Activated CD4-positive, alpha-beta T cell treated with anti-CD3 and anti-CD28 coated beads for 1 hour (primary cell): Measurements from ENCODE around the gene VPS45.
"Not testable (repeated sequence)": the region's sequence is repeated elsewhere in the genome, so short reads cannot be mapped to it uniquely, and the experiment has no call there.

Experiments
- DNase-seq: peaks from one replicate; pipeline ENCODE4 v3.0.0-alpha.2; 2020

VPS45 gene

DNA sequence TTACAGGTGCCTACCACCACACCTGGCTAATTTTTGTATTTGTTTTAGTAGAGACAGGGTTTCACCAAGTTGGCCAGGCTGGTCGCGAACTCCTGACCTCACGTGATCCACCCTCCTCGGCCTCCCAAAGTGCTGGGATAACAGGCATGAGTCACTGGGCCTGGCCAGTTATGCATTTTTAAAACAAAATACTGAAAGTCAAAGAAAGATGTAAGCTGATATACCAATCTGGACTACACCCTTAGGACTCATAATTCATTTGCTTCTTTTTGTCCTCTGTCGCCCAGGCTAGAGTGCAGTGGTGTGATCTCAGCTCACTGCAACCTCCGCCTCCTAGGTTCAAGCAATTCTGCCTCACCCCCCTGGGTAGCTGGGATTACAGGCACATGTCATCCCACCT lies 67.8 kb downstream of the VPS45 start:
- not testable (repeated sequence) for DNase-seq

DNA sequence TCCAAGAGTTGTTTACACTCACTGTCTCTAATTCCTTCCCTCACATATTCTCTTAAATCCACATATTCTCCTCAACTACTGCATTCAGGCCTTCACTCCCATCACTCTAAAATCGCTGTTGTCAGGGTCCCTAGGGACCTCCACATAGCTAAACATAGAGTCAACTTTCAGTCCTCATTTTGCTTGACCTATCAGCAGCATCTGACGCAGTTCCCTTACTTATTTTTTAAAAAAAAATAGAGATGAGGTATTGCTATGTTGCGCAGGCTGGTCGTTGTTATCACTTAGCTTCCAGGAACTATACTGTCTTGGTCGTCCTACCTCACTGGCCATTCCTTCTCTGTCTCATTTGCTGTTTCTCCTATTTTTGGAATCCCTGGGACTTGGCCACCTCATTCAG lies 70.5 kb downstream of the VPS45 start:
- DNase-seq = no peak

DNA sequence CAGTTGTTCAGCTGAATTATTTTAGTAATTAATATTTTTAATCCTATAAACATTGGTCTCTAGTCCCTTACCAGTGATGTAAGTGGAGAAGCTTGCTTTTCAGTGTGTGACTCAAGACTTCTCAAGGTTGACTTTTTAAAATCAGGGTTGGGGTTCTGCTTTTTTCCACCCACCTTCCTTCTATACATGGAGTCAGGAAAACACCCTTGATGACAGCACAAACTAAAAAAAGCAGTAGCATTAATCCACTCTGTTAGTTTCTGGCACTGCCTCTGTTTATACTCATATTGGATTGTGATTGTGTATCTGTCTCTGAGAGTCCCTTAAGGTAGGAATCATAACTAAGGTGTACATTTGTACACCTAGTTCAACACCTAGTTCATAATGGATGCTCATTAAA lies 73.9 kb downstream of the VPS45 start:
- no peak for DNase-seq

DNA sequence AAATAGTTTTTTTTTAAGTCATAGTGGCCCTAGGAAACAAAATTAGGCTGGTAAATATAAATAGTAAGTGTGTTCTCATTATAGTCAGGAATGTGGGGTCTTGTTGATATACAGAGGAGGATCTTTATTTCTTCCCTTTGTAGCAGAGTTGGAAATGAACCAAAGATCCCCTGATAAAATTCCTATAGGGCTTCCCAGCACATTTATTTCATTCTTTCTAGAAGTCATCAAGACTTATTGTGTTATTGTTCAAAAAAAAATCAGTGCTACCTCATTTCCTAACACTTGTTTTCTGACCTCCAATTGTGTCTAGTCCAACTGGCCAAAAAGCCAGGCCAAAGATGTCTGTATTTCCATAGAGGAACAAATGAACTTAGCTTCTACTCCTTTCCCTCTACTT lies 74.5 kb downstream of the VPS45 start:
- no peak for DNase-seq

DNA sequence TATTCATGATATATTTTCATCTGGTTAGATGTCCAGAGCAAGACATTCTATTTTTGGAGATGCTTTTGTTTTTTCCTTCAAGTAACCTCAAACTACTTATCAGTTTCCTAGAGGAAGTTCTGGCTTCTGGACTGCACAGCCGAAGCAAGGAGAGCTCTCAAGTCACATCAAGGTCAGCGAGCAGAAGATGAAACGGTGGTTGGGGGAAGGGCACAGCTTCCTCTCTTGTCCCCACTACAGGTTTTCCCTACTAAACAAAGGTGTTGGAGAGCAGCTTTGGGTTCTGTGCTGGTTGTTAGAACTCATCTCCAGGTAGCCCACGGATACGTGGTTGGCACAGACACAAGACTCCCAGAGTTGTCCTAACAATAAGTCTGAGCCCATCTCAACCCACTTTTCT lies 77.0 kb downstream of the VPS45 start:
- DNase-seq = no peak

DNA sequence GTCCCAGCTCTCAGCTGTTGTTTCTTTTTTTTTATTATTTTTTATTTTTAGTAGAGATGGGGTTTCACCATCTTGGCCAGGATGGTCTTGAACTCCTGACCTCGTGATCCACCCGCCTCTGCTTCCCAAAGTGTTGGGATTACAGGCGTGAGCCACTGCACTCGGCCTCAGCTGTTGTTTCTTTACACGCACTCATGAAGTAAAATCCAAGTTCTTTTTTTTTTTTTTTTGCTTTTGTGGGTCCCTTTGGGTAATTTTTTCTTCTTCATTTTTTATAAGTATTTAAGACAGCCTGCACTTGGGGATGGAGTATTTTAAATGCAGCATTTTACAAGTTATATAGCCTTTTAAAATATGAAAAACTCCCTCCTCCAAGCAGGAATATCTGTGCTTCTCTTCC lies 78.4 kb downstream of the VPS45 start:
- DNase-seq = not testable (repeated sequence)

DNA sequence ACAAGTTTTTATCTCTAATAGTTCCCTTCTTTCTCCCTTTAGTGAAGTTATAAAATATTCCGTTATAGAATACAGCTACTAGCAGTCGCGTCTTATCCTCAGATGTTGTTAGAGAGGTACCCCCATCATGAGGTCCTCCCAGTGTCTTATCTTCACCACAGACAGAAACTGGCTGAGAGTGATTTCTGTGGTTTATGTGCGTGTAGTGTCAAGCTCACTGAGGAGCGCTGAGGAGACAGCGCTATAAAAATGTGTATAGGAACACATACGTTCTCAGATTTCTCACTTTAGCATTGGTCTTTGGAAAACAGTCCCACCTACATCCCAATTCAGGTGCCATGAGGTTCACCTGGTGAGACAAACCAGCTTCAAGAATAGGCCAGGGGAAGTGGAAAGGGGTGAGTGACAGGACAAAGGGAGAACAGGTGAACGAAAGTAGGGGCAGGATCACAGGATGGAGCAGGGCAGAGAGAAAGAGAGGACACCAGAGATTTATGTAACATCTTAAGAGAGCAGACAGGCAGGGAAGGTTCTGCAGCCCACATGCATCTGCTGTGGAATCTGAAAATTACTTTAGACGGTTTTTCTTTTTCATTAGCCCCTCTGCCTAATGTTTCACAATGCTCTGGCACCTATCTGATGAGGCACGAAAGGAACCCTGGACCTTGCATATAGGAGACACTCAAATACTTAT lies 79.4 kb downstream of the VPS45 start:
- no peak for DNase-seq

DNA sequence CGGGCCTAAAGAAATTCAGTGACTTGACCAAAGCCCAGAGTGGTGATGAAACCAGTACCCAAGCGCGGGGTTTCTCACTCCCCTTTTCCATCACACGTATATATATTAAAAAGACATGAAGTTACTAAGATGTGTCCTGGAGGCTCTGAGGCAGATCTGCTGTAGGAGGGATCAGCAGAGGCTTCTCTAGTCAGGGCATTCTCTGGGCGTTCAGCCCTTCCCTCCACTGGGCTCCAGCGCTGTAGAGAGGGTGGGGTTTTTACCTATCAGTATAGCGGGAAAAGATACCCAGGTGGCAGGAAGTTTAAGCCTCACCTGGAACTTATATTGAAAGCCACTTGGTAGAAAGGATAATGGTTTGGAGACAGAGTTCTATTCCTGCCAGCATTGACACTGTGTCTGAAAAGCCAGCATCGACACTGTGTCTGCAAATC lies 81.3 kb downstream of the VPS45 start:
- DNase-seq = no peak

DNA sequence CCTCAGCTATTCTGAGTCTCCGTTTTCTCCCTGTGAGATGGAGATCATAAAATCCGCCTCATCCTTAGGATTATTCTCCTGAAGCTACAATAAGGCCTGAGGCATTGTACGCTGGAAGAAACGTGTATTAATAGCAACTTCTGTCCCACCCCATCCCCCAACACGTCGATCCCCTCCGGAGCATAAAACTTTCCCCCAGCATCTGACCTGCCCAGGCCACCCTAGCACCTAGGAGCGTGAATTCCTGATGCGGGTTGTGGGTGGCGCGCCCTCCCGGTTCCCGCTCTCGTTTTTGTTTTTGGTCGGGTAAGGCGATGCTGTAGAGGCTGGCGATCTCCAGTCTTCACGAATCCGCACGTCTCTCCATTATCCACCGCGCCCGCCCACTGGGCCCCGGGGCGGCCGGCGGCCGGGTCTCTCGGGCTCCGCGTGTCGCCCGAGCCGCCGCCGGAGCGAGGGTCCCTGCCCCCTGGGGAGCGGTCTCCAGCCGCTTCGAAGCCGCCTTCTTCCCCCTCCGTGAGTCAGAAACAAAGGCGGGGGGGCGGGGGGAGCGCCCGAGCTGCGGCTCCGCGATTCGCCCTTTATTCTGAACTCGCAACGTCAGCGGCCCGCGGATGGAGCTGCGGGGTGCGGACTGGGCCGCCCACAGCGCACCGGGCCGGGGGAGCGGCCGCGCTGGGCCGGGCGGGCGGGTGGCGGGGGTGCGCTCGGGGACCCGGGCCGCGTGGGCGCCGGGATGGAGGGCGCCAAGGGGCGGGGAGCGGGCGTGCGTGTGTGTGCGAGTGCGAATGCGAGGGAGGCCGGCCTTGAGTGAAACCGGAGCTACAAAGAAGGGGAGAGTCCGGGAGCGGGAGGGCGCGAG lies 81.9 kb downstream of the VPS45 start, which contains the start of gene PLEKHO1:
Gene PLEKHO1 (plus strand): TSS at position 646 of the 862 bp plus-strand sequence. CDS start 342 bp downstream, outside the sequence.
- DNase-seq = peak; percentile 79

DNA sequence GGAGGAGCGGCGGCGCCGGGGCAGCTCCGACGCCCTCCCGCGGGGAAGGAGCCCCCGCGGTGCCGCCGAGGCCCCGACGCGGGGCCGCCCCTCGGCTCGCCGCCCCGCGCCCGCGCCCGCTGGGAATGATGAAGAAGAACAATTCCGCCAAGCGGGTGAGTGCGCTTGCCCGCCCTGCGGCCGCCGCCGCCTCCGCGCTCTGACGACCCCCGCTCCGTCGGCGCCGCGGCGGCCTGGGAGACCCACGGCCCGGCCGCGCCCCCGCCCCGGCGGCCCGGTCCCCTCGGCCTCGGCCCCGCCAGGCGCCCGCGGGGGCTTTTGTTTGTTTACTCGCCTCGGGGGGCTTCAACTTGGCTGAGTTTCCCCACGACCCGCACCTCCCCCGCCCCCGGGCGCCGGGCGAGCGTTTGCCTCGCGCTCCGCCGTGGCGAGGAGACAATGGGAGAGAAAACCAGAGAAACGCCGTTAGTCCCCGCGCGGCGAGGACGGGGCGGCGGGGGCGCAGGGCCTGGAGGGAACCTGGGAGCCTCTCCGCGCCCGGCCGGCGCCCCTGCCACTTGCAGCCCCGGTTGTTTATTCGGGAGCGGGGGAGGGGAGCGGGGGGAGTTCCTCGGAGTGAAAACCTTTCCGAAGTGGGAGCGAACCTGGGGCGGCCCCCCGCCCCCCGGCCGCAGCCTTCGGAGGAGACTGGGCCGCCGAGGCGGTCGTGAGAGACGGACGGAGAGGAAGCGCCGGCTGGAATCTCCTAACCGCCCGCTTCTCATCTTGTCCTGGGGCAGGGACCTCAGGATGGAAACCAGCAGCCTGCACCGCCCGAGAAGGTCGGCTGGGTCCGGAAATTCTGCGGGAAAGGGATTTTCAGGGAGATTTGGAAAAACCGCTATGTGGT lies 82.8 kb downstream of the VPS45 start:
- no peak for DNase-seq

DNA sequence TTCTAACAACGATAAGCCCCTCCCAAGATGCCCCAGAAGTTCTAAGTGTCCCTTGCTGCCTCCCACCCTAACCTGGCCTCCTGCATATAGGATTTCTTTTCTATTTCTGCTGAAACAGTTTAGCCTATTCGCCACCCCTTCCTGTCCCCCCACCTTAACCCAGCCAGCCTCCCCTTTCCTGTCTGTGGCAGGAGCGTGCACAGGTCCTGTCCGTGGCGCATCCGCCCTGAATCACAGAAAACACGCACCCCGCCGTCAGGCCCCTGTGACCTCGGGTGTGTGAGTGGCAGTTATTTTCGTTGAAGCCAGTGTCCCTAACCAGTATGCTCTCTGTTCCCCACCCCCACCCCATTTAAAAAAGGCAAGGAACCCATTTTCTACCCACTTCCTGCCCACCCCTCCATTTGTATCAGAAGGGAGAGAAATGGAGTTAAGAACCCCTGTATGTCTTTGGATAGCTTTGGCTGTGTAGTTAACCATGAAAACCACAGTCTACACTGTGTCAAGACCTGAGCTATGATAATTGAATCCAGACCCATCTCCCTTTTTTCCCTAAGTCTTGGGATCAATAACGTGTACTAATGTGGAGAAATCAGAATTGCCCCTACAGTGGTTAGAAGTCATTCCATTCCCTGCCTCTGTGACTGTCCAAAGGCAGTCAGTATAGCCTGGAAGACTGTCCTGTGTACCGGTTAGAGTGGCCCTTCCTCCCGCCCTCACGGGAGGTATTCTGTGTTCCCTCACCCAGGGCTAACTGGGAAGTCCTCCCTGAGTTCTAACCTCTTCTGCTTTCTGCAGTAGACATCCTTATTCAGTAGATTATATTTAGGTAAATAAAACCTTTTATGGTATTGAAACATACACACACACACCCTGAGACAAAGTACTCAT lies 84.0 kb downstream of the VPS45 start:
- DNase-seq = peak; percentile 58

DNA sequence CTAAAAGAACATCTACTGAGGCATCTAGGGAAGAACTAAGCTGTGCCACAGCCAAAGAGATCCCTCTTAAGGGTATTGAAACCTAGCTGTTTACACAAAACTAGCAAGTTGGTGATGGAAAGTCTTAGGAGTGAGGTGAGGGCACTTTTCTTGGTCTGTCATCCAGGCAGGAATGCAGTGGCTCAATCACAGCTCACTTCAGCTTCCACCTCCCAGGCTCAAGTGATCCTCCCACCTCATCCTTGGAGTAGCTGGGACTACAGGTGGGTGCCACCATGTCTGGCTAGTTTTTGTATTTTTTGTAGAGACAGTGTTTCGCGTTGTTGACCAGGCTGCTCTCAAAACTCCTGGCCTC lies 84.6 kb downstream of the VPS45 start:
- no peak for DNase-seq

DNA sequence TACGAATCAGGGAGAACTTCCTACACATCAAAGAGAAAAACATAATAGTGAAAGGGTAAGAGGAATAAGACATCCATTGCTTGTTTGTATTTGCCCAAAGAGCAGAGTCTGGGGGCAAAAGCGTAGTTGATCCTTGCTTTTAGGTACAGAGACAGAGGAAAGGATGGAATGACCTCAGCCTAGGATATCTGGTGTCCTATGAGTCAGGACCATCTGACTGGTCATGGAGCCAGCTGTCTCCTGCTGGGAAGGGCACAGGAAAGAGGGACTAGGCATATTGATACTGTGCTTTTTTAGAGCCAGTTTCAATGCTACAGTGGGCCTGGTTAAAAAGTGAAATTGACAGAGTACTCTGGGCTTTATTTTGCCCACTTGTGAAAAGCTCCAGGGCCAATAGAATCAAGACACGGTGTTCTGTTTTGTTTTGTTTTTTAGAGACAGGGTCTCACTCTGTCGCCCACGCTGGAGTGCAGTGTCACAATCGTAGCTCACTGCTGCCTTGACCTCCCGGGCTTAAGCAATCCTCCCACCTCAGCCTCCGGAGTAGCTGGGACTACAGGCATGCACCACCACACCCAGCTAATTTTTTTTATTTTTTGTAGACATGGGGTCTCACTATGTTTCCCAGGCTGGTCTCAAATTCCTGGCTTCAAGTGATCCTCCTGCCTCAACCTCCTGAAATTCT lies 85.3 kb downstream of the VPS45 start:
- no peak for DNase-seq

DNA sequence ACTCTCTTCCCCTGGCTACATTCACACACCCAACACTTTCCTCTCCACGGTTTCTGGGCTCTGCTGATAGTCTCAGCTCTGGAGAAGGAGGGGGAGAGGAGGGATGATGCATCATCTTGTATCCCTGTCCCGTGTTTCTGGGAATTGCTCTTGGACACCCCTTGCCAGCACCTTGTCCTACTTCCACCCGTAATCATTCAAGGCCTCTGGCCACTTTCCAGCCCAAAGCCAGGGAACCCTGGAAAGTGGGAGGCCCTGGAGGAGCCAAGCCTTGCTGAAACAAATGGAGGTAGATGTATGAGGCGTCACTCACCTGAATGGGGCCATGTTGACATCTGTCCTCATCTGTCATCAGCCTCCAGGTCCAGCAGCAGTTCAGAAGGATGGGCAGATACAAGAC lies 86.6 kb downstream of the VPS45 start:
- DNase-seq = no peak

DNA sequence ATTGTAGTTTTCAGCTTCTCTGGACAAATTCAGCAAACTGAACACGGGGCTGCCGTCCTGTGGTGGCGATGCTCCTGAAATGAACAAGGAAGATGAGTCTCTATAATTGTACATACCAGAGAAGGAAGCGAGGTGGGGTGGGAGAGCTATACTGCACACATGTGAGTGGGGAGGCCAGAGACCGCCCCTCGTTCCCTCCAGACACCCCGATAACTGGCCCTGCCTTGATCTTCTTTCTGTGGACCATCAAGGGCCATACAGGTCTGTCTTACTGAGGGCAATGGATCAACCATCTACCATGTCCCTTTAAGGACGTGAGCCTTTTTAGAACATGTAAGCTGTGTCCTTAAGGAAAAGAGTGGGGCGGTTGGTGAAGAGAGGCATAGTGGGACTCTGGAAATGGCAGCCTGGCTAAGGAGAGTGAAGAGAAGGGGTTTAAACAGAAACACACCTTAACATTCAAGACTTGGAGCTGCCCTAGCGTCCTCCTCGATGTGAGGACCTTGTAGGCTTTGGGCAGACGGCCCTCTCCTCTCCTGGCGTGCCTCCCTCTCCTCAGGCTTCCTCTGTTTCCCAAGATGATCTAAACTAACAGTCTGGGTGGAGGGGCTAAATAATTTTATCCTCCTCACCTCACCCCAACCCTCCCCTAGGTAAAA lies 88.0 kb downstream of the VPS45 start:
- no peak for DNase-seq

DNA sequence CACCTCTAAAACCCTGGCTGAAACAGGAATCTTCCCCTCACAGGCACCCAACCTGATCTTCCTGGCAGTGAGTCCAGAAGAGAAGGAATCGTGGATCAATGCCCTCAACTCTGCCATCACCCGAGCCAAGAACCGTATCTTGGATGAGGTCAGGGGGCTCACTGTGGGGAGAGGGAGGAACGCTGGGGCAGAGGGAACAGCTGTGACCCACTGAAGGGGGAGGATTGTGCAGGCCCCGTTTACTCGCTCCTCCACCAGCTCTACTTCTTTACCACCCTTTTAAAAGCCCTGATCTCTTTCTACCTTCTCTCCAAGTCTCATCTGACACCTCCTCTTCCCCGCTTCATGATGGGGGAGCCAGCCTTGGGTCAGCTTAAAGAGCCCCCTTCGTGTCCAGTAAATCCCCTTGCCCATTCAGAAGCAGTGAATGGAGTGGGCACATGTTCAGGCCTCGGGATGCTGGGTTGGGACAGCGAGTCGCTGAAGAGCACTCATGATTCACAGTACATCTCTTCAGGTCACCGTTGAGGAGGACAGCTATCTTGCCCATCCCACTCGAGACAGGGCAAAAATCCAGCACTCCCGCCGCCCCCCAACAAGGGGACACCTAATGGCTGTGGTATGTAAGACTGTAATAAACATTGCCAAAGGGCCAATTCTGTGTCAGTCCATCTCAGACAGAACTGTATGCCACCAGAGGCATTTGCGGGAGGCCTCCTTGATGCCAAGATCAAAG lies 89.5 kb downstream of the VPS45 start:
- no peak for DNase-seq

DNA sequence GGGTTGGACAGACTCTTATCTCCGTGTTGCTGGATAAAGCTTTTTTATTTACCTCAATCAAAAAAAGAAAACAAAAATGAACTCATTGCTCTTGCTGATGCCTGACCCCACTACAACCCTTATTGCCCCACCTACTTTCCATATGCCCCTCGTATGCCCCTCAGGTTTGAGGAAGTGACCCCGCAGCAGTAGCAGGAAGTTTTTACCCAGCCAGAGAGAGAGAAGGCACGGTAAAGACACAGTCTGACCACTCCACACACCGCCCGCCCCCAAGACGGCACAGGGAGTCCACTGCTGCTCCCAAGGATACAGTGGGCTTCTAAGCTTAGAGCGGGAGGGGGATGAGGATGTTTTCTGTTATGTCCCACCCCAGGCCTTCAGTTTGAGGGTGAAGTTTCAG lies 92.0 kb downstream of the VPS45 start:
- no peak for DNase-seq

DNA sequence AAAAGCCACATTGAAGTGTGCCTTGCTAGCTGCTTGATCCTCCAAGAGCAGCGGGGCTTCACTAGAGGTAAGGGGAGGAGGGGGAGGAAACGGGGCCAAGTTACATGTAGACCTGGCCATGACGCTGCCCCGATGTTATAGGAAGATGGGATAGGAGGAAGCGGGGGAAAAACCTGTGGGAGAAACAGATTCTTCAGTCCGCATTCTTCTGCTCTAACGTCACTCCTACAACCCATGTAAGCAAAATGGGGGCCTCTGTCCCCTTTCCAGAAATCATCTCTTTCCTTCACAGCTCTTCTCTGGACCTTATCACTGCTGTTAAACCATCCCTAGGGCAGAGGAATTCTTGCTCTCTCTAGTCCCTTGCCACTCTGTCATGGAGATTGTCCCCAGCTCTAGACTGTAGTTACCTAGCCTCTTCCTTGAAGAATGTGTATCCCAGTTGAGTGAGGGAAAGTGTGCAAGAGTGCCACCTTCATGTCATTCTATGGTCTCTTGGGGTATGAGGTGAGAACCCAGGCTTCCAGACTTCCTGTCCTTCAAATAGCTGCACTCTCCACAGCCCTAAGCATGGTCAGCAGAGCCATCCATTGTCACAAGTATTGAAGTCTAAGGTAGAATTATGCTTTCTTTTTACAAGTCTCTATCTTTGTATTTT lies 93.5 kb downstream of the VPS45 start:
- DNase-seq = no peak

DNA sequence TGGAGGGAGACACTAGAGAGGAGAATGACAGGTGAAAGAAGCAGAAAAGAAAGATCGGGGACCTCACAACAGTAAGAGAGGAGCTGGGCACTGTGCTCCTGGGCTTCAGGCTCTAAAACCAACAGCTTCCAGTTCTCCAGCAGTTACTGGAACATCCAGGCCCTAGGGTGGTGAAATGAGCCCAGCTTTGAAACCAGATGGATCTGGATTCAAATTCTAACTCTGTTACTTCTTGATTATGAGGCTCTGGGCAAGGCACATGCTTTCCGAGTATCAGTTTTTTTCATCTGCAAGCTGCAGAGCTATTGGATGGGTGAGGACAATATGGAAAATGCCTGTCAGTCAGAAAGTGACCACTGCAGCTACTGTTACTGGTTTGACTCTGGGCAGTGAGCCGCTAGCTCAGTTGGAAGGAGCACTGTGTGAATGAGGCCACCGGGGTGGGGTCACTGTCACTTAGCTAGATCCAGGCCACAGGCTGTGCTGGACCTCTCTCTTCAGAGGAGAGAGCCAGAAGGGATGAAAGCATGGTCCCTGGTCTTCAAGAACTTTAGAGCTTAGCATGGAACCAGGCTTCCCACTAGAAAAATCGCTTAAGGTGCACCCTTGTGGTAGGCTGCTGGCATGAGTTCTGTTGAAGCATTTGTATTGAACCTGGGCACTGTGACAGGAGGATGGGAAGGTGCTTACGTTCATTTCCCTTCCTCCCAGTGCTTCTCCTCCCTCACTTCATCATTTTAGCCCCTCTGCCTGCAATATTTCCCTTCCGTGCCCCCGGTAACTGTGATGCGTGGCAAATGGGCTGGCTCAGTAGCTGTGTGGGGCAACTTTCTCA lies 94.4 kb downstream of the VPS45 start:
- DNase-seq = no peak
